Measurements from ENCODE around the gene RNASEH2A.
"Not testable (repeated sequence)": the region's sequence is repeated elsewhere in the genome, so short reads cannot be mapped to it uniquely, and the experiment has no call there.

RNASEH2A gene

DNA sequence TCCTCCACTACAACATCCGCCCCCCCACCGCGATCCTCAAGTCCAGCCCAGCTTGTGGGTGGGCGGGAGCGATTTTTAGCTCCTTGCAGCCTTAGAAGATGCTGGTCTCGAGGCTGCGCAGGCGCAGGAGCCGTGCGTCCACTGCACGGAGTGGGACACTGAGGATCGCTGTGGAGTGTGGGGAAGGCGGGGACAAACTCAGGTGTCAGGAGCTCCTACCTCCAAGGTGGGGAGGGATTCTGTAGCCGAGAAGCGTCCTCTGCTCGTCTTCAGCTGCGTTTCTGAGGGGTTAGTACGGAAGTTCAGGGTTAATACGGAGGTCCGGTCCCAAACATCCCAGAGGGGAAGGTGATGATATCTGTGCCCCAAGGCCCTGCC lies 28.2 kb downstream of the RNASEH2A start, which contains the start of gene RTBDN:
Gene RTBDN, minus strand, starts transcription at position 14 of the 378 bp plus-strand sequence. CDS start 4,600 bp downstream, outside the sequence.
- DNase-seq = no peak

DNA sequence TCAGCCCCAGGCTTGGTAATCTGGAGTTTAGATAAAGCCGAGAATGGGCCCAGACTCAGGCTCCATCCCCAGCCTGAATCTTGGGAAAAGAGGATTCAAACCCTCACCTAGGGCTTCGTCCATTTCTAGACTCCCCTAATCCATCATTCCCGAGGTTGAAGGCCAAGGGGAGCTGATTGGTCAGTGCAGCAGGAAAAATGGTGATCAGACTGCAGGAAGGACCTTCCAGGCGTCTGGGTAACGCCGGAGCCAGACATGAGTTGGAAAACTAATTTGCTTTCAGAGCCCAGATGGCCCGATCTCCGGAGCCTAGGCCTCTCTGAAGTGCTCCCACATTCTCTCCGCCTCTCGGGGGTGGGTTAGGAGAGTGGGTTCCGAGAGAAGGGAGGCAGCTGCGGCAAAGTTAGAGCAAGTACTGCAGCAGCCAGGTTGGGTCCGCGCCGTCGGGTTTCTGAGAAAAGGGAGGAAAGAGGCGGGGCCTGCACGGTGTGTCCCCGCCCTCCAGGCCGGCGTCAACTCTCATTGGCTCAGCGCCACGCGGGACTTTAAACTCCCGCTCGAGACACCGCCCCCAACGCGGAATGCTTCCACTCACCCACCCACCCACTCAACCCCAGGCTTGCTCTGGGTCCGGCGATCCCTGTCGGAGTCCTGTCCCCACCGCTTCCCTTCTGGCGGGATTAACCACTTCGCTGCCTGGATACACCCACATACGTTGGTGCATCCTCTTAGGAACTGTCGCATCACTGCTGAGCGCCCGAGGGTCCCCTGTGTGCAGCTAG lies 28.8 kb downstream of the RNASEH2A start:
- DNase-seq = peak in 3 of 6 experiments; percentile 15 to 34 (median 15)

DNA sequence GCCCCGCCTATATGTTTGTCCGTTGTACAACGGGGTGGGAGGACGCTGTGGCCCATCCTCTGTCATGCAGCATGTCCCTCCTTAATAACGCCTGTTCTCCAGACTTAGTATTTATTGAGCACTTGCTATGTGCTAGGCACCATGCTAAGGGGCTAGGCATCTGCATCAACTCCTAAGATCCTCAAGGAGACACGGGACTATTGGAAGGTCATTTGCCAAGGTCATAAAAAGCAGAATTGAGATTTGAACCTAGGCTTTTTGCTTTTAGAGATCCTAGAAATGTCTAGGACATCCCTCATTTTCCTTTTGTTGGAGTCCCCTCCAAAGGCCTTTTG lies 30.1 kb downstream of the RNASEH2A start:
- DNase-seq = no peak

DNA sequence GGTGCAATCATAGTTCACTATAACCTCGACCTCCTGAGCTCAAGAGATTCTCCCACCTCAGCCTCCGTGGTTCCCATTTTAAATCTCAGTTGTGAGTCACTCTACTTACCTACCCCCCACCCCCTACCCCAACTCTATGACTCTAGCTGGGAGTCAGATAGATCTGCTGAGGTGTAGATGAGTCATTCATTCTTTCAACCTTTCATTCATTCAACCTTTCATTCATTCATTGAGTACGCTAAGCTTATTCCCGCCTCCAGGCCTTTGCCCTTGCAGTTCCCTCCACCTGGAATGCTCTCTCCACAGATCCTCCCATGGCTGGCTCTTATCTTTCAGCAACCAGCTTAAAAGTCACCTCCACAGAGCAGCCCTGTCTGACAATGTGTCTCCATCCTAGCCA lies 30.8 kb downstream of the RNASEH2A start:
- DNase-seq = no peak

DNA sequence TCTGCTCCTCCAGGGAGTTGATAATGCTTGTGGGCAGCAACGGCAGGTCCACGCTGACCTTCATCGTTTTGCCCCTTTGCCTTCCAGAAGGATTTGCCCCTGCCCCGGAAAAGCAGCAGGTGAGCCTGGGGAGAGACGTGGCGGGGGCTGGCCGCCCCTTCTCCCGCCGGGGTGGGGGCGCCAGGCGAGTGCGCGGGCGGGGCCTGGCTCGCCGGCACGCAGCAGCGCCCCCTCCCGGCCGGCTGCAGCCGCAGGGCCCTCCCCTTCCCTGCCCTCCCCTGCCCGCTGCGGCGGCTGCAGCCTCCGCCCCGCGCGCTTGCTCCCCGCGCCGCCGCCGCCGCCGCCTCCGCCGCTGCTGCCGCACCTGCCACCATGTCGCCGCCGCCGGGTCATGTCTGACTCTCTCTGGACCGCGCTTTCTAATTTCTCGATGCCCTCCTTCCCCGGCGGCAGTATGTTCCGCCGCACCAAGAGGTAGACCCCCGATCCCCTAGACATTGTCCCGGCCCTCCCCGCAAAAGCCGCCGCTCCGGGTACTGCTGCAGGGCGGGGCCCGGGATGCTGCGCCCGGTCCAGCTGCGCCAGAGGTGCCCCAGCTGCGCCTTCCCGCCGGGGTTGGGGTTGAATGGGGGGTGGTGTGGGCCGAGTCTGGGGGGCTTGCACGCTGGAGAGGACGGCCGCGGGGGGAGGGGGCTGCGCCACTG lies 31.9 kb downstream of the RNASEH2A start, which contains the start of gene MAST1:
Gene MAST1, plus strand, starts transcription at position 334 of the 704 bp plus-strand sequence. Its CDS starts 58 bp downstream, at position 392.
- DNase-seq = peak in 4 of 6 experiments; percentile 14 to 51 (median 20)

DNA sequence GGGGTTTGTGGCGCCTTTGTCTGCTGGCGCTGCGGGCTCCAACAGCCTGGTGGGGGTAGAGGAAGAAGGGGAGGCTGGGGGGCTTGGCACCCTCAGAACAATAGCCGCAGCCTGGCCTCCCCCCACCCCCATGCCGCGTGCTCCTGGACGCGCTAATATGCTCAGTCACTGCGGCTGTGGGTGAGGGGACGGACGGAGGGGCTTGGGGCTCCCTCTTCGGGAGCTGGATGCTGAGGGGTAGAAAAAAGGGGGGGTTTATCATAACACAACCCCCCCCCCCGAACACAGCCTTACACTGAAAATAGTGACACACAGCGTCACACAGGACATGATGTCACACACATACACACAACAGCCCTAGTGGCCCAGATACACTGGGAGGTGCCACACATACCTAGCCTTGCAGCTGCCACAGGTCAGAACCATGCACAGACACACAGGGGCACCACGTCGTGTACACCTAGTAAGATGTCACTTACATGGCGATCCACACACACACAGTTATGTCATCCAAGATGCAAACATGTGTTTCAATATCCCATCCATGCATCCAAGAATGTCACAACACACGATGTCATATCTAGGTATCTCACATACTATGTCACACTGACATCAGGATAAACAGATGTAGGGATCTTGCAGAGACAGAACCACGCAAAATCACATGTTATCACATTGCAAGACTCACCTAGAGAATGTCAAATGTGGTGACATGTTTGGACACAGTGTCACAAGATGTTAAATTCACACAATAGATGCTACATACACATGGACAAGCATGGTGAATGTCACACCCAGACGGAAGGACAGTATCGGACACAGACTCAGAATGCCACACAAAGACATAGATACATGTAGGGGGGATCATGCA lies 32.7 kb downstream of the RNASEH2A start:
- peak in 1 of 6 experiments; percentile 27 for DNase-seq

DNA sequence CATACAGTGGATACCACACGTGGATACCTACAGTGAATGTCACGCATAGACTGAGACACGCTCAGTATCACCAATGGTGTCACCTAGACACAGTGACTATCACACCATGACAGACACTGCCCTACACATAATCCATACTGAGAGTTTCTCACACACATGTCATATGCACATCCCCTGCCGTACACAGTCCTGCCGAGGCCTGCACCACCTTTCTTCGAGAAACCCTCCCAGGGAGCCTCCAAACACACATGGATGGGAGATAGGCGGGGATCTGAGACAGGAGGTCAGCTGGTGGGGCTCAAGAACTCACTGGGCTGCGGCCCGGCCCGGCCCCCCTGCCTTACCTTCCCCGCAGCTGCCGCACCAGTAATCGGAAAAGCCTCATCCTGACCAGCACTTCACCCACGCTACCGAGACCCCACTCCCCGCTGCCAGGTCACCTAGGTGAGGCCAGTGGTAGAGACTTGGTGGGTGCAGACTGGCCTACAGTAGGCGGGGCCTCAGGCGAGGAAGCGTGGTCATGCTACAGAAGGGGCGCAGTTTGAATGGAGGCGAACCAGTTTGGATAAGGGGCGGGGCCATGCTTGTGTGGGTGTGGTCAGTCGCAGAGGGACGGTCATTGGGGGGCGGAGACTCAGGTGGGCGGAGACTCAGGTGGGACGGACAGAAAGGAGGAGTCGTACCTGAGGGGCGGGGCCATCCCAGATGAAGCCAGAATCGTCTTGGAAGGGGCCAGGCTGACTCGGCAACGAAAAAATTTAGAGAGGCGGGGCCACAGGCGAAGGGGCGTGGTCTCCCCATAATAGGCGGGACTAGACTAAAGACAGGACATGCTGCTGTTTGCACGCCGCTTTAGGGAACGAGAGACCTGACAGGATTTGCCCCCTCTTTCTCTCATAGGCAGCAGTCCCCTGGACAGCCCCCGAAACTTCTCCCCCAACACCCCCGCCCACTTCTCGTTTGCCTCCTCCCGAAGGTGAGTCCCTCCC lies 34.0 kb downstream of the RNASEH2A start:
- DNase-seq = peak in 3 of 6 experiments; percentile 16 to 23 (median 19)

DNA sequence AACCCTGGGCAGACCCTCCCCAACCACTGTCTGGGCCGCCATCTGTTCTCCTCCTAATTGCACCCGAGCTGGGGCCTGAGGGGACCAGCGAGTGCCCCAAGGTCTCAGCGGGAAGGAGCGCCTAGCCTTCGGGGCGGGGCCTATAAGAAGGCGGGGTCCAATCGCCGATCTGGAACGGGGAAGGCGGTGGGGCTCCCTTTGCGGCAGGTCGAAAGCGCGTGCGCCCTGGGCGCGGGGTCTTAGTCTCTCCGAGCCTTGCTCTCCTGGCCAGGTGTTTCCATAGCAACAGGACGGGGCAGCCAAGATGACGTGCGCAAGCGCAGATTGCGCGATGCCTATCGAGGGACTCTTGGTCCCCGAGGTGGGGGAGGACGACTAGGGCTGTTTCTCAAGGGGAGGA lies 34.7 kb downstream of the RNASEH2A start:
- peak in 1 of 6 experiments; percentile 11 for DNase-seq

DNA sequence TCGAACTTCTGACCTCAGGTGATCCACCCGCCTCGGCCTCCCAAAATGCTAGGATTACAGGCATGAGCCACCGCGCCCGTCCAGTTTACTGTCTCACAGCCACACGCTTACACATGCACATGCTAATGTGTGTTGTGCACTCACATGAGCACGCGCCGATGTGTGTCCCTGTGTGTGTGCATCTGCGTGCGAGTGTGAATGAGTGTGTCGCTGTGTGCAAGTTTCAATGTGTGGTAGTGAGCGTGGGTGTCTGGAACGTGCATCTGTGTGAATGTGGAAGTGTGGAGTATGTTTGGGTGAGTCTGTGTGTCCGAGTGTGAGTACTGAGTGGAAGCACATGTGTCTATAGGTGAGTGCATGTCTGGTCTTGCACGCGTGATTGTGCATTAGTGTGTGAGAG lies 36.1 kb downstream of the RNASEH2A start:
- DNase-seq = no peak

DNA sequence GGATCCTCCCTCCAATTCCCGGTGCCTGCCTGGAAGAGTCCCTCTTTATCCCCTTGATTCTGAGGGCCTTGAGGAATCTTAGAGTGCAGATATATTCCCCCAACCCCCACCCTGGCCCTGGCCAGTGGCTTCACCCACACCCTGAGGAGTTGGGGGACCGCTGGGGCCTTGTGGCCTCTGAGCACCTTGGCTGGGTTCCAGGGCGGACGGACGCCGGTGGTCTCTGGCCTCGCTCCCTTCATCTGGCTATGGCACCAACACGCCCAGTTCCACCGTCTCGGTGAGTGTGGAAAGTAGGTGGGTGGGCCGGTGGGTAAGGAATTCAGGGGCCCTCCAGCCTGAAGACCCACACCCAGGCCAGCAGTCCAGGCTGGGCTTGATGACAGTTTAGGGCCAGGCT lies 36.9 kb downstream of the RNASEH2A start:
- no peak for DNase-seq

DNA sequence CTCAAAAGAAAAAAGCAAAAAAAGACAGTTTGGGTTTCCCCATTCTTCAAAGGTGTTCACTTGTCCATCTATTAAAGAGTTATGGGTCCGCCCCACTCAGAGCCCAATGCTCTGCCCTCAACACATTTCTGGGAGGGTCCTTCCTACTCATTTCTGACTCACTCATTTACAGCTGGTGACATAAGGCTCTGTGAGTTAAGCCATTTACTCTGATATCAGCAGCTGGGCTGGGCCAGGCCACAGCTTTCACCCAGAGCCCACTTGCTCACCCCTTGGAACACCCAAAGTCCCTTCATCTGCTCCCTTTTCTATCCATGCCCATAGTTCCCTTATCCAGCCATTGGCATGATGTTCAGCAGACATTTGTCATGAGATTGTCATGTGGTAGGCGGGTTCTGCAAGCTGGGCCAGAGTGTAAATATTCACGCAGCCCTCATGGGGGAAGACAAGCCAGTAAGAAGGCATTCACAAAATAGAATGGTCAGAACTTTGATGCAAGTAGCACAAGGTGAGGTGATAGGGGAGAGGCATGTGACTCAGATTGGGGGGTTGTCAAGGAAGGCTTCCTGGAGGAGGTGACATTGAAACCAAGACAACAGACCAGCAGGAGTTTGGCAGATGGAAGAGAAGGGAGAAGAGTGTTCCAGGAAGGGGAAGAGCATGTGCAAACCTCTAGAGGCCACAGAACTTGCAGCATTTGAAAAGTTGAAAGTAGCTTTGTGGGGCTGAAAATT lies 37.8 kb downstream of the RNASEH2A start:
- DNase-seq = no peak

DNA sequence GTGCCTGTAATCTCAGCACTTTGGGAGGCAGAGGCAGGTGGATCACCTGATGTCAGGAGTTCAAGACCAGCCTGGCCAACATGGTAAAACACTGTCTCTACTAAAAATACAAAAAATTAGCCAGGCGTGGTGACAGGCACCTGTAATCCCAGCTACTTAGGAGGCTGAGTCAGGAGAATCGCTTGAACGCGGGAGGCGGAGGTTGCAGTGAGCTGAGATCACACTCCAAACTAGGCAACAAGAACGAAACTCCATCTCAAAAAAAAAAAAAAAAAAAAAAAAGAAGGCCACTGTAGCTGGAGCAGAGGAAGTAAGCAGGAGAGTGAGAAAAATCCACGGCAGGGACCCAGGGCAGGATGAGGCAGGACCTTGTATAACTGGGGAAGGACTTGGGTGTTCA lies 40.2 kb downstream of the RNASEH2A start:
- not testable (repeated sequence) for DNase-seq

DNA sequence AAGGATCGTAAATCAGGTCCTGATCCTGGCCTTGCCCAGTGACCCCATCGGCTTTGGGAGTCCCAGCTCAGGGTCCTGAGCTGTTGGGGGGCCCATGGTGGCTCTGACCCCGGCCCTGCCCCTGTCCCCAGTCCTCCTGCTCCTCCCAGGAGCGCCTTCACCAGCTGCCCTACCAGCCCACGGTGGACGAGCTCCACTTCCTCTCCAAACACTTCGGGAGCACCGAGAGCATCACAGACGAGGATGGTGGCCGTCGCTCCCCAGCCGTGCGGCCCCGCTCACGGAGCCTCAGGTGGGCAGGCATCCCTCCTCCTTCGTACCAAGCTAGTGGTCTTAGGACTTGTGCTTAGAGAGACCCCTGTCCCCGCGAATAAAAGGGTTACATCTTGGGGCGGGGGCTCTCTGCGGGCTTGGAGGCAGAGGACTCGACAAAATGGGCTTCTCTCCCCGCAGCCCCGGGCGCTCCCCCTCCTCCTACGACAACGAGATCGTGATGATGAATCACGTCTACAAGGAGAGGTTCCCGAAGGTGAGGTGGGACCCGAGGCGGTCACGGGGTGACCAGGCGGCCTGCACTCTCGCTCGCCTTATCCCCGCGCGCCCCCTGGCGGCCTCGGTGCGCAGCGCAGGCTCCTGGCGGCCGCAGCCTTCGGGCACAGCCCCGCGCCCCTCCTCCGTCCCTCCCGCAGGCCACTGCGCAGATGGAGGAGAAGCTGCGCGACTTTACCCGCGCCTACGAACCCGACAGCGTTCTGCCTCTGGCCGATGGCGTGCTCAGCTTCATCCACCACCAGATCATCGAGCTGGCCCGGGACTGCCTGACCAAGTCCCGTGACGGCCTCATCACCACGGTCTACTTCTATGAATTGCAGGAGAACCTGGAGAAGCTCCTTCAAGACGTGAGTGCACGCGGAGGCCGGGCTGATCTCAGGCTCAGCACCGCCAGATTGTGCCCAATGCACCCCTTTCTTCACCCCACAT lies 41.1 kb downstream of the RNASEH2A start:
- DNase-seq = peak; percentile 41 to 80 (median 74)

DNA sequence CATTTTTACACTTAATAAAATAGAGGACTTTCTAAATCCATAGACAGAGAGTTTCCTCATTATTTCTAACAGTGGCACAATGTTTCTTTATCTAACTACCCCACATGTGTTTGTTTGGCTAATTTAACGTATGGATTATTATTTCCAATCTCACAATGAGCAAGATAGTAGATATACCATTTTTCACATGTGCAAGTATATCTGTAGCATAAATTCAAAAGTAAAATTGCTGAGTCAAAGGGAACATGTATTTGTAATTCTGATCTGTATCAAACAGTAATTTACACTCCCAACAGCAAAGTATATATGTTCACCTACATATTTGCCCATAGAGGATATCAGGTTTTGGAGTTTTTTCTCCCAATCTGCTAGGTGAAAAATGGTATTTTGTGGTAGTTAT lies 50.3 kb downstream of the RNASEH2A start:
- no peak for DNase-seq

DNA sequence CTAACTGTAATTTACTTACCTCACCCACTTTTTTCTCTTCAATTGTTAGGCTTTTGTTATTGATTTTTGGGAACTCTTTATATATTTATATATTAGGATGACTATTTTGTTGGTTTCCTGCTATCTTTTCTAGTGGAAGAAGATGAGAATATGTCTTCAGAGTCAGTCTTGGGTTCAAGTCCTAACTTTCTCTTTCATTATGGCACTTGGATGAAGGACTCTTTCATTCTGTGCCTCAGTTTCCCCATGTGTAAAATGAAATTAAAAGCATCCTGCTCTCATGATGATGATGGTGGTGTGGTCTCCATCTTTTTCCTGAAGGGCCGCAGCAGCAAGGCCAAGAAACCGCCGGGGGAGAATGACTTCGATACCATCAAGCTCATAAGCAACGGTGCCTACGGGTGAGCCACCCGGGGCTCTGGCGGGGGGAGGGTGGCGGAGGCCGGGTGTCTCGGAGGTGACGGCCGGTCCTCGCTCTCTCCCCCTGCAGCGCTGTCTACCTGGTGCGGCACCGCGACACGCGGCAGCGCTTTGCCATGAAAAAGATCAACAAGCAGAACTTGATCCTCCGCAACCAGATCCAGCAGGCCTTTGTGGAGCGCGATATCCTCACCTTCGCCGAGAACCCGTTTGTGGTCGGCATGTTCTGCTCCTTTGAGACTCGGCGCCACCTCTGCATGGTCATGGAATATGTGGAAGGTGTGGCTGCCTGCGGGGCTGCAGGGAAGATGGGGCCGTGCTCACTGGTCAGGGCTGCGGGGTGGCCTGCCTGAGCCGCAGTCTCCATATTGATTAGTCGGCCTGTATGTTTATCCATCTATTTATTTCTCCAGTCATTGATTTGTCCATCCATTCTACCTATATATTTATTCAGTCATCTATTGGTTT lies 51.9 kb downstream of the RNASEH2A start:
- DNase-seq = no peak

DNA sequence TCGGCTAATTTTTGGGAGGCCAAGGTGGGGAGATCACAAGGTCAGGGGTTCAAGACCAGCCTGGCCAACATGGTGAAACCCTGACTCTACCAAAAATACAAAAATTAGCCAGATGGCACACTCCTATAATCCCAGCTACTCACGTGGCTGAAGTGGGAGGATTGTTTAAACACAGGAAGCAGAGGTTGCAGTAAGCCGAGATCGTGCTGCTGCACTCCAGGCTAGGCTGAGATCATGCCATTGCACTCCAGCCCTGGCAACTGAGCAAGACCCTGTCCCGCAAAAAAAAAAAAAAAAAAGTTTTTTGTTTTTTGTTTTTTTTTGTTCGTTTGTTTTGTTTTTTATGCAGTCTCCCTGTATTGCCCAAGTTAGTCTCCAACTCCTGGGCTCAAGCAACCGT lies 53.2 kb downstream of the RNASEH2A start:
- no peak for DNase-seq
